Nucleus accumbens (tissue), 56 donors: ENCODE data around the gene ASAP3.
A peak's percentile ranks its signal among the peaks of the same experiment; 100 is the strongest.

Experiments used
- DNase-seq, 56 donors: peaks; one replicate each; lab custom pipeline; 2025; lab: John Stamatoyannopoulos, UW

The ASAP3 gene

GRCh38 chr1:23456226-23456625, 27.8 kb downstream of the ASAP3 start:
- DNase-seq: no peak

- no peak for DNase-seq
Measured at GRCh38 chr1:23453455-23454000, 30.5 kb downstream of the ASAP3 start.

- peak in 4 of 56 donors; percentile 5 to 20 (median 8) for DNase-seq
Measured at GRCh38 chr1:23452011-23452411, 32.0 kb downstream of the ASAP3 start.

GRCh38 chr1:23451441-23451840, 32.5 kb downstream of the ASAP3 start:
- no peak for DNase-seq

GRCh38 chr1:23450894-23451293, 33.1 kb downstream of the ASAP3 start:
- DNase-seq: no peak

GRCh38 chr1:23449958-23450357, 34.0 kb downstream of the ASAP3 start:
- peak in 3 of 56 donors; percentile 2 to 4 (median 2) for DNase-seq

GRCh38 chr1:23449306-23449705, 34.7 kb downstream of the ASAP3 start:
- no peak for DNase-seq

- DNase-seq: no peak
Measured at GRCh38 chr1:23448846-23449245, 35.1 kb downstream of the ASAP3 start.

GRCh38 chr1:23446661-23447310, 37.2 kb downstream of the ASAP3 start:
- no peak for DNase-seq

GRCh38 chr1:23444596-23445390, 39.2 kb downstream of the ASAP3 start:
- no peak for DNase-seq

GRCh38 chr1:23444104-23444533, 39.9 kb downstream of the ASAP3 start:
- peak in 25 of 56 donors; percentile 11 to 70 (median 40) for DNase-seq

- DNase-seq: no peak
Measured at GRCh38 chr1:23442751-23443150, 41.2 kb downstream of the ASAP3 start.

GRCh38 chr1:23441446-23442148, 42.4 kb downstream of the ASAP3 start:
- no peak for DNase-seq

- DNase-seq: no peak
Measured at GRCh38 chr1:23438545-23438944, 45.4 kb downstream of the ASAP3 start.

- DNase-seq: no peak
Measured at GRCh38 chr1:23437355-23437664, 46.7 kb downstream of the ASAP3 start.

GRCh38 chr1:23436520-23437354, 47.2 kb downstream of the ASAP3 start:
- DNase-seq: no peak

GRCh38 chr1:23434260-23434775, 49.7 kb downstream of the ASAP3 start:
- no peak for DNase-seq

- no peak for DNase-seq
Measured at GRCh38 chr1:23433122-23433521, 50.9 kb downstream of the ASAP3 start.

GRCh38 chr1:23431431-23431830, 52.5 kb downstream of the ASAP3 start:
- DNase-seq: no peak

GRCh38 chr1:23430803-23431202, 53.2 kb downstream of the ASAP3 start:
- no peak for DNase-seq
